C4-2B (cell line): Measurements from ENCODE around the gene GNA15.

ENCODE experiments used
- ZFX ChIP-seq: fragments of 450-650 bp; IDR thresholded peaks from 2 replicates; pipeline ENCODE4 v1.6.1; 2017
- TF ChIP-seq, protein P1 (sequence below): fragments of 450-650 bp; conservative IDR thresholded peaks from 2 replicates; pipeline ENCODE4 v1.5.1; 2017; ENCODE audit warnings: mild to moderate bottlenecking

DNA sequence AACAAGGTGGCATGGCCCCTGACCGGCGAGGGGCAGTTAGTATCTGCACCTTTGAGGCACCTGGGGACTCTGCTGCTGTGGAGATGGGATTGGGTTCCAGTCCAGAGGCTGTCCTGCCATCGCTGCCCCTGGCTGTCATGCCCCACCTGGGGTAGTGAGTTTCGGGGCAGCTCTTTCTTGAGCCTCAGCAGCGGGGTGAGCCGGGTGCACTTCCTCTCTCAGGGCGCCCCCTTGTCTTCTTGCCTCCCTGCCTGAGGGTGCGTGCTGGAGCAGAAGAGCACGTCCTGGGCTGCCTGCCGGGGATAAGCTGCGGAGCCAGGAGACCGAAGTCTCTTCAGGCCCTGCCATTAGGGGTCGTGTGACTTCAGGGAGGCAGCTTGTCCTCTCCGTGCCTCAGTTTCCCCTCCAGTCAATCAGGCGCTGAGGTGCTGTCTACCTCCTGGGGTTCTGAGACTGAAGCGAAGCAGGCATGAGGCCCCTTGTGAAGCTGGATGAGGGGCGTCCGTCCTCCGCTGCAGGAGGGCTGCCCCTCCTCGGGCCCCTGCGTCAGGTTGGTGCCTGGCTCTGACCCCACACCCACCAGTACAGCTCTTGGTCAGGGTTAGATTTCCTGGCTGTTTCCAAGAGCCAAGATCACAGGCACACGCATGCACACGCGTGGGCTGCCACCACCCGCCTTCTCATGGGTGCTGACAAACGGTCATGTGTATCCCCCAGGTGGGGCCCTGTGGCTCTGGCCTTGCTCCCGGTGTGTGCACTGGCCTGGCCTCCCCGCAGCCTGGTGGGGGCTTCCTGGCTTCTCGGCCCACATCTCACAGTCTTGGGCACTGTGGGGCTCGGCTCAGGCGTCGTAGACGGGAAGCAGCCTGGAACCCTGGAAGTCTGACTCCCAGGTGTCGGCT is 33.3 kb upstream of the GNA15 start:
- TF ChIP-seq, protein P1, sequence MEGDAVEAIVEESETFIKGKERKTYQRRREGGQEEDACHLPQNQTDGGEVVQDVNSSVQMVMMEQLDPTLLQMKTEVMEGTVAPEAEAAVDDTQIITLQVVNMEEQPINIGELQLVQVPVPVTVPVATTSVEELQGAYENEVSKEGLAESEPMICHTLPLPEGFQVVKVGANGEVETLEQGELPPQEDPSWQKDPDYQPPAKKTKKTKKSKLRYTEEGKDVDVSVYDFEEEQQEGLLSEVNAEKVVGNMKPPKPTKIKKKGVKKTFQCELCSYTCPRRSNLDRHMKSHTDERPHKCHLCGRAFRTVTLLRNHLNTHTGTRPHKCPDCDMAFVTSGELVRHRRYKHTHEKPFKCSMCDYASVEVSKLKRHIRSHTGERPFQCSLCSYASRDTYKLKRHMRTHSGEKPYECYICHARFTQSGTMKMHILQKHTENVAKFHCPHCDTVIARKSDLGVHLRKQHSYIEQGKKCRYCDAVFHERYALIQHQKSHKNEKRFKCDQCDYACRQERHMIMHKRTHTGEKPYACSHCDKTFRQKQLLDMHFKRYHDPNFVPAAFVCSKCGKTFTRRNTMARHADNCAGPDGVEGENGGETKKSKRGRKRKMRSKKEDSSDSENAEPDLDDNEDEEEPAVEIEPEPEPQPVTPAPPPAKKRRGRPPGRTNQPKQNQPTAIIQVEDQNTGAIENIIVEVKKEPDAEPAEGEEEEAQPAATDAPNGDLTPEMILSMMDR: no peak
- no peak for TF ChIP-seq ZFX
